Measurements from ENCODE around the gene EFTUD2.
"Not testable (repeated sequence)": the region's sequence is repeated elsewhere in the genome, so short reads cannot be mapped to it uniquely, and the experiment has no call there.

The EFTUD2 gene

DNA sequence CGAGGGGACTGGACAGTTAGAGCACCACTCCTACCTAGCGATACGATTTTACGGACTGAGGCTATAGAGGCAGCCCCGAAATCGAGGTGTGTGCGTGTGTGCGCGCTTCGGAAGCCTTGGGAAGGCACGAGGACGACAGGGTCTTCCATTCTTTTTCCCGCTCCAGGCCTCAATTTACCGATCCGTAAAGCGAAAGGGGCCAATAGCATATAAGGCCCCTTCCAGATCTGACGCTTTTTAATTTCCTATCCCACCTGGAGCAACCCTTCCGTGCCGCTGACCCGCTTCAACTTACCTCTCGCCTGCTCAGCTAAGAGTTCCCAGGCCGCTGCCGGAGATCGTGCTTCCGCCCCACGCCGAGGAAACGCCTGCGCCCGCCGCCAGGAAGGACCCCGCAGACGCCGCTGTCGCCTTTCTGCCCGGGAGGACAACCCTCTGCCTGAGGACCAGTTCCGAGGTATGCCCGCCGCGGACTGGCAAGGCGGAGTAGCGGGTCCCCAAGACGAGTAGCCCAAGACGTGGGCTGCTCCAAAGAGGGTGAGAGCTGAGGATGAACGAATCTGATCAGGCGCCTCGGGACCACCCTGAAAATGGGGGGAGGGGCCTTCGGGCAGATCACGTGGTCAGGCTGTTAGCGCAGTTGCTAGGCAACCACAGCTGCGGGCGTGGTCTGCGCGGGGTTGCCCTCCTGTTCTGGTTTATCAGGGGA lies at the start of gene EFTUD2:
TSS of gene EFTUD2 (minus strand) at position 372 of the 709 bp plus-strand sequence. CDS start 4,924 bp downstream, outside the sequence.
- peak; percentile 85 to 87 (median 86) for DNase-seq (ENCODE audit: low read depth in 3 of 3)

DNA sequence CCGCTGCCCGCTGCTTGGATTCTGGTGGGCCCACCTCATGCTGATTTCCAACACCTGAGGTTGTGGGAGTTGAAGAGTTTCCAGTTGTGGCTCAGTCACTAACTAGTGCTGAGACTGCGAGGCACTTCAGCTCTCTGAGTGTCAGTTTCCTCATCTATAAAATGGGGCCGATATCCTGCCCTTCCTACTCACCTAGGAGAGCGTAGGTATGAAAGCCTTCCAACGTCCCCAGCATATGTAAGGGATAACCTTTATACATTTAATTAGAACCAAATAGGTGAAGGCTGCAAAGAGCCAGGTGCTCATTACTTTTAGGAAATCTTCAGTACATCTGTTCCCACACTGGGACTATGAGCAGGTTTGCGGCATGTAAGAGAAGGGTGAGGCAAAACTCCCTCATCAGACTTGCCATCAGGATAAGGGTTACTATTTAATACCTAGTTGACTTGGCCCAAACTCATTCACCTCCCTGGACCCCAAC lies 49.1 kb upstream of the EFTUD2 start:
- DNase-seq (ENCODE audit: low read depth in 3 of 3), result no peak

- peak; percentile 70 to 78 (median 75) for DNase-seq (ENCODE audit: low read depth in 3 of 3)
Measured at GRCh38 chr17:44947461-44948314, 48.4 kb upstream of the EFTUD2 start, which contains the start of gene KIF18B. TSS of gene KIF18B (minus strand) at chr17:44947773. CDS start at chr17:44936344, 11,429 bp downstream.

- not testable (repeated sequence) for DNase-seq (ENCODE audit: low read depth in 3 of 3)
Measured at GRCh38 chr17:44945652-44946051, 46.4 kb upstream of the EFTUD2 start.

DNA sequence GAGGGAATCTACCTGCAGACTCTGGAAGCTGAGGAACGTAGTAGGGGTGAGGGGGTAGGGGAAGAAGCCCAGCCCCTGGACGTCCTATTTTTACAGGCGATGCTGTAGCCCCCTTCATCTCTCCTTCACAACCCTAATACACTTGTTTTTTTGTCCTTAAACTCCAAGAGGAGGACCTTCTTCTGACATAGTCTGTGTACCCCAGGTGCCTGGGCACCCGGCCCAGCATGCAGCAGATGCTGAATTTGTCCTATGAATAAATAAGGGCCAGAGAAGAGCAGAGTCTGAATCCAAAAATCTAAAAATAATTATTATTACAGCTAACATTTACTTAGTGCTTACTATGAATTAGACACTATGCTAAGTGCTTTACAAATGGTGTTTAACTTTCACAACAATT lies 43.2 kb upstream of the EFTUD2 start:
- no peak for DNase-seq (ENCODE audit: low read depth in 3 of 3)

GRCh38 chr17:44941712-44942331 lies 42.6 kb upstream of the EFTUD2 start:
- DNase-seq (ENCODE audit: low read depth in 3 of 3), result no peak

GRCh38 chr17:44940768-44941167 lies 41.5 kb upstream of the EFTUD2 start:
- DNase-seq (ENCODE audit: low read depth in 3 of 3), result no peak

DNA sequence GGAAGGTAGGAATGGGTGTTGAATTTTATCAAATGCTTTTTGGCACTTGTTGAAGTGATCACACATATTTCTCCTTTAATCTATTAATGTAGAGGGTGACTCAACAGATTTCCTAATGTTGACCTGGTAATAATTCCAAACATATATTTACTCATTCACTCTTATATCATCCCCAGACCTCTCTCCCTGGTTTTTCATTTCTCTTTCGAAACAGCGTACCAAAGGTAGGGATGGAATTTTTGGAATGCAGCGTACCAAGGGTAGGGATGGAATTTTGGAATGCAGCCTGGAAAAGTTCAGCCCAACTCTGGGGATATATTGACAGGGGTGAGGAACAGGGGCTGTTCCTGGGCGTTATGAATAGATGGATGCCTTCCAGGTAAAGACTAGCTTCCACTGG lies 41.1 kb upstream of the EFTUD2 start:
- no peak for DNase-seq (ENCODE audit: low read depth in 3 of 3)

- DNase-seq (ENCODE audit: low read depth in 3 of 3), result no peak
Measured at GRCh38 chr17:44935116-44935515, 35.9 kb upstream of the EFTUD2 start.

- no peak for DNase-seq (ENCODE audit: low read depth in 3 of 3)
Measured at GRCh38 chr17:44934745-44935105, 35.5 kb upstream of the EFTUD2 start.

GRCh38 chr17:44933824-44934744 lies 34.8 kb upstream of the EFTUD2 start:
- no peak for DNase-seq (ENCODE audit: low read depth in 3 of 3)

GRCh38 chr17:44932787-44933097 lies 33.5 kb upstream of the EFTUD2 start:
- no peak for DNase-seq (ENCODE audit: low read depth in 3 of 3)

DNA sequence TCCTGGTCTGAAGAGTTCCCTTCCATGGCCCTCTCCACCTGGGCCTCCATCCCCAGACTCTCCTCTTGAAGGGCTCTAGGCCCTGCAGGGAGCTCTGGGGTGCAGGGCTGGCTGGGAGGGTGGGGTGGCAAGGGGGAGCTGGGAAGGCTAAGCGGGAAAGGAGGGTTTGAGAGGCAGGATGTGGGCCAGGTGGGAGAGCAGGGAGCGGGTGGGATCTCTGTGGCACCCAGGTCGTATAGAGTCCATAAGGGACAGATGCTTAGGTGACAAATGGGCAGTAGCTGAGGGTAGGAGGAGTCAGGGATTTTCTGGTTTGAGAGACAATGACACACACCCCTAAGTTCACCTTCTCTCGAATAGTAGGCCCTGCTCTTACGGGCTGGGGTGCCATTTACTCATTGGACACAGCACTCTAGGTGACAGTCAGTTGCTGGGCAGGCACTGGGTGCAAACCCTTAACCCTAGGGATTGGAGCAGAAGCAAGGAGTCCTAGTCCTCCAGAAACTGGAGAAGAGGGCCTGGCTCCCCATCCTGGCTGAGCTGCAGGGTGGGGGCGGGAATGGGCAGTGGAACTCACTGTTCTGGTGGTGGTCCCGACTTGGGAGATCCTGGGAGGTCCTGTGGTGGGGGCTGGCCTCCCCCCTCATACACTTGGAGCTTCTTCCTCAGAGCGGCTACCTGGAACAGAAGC lies 33.0 kb upstream of the EFTUD2 start:
- DNase-seq (ENCODE audit: low read depth in 3 of 3), result no peak

GRCh38 chr17:44931376-44931775 lies 32.1 kb upstream of the EFTUD2 start:
- no peak for DNase-seq (ENCODE audit: low read depth in 3 of 3)

GRCh38 chr17:44930667-44931066 lies 31.4 kb upstream of the EFTUD2 start:
- no peak for DNase-seq (ENCODE audit: low read depth in 3 of 3)

DNA sequence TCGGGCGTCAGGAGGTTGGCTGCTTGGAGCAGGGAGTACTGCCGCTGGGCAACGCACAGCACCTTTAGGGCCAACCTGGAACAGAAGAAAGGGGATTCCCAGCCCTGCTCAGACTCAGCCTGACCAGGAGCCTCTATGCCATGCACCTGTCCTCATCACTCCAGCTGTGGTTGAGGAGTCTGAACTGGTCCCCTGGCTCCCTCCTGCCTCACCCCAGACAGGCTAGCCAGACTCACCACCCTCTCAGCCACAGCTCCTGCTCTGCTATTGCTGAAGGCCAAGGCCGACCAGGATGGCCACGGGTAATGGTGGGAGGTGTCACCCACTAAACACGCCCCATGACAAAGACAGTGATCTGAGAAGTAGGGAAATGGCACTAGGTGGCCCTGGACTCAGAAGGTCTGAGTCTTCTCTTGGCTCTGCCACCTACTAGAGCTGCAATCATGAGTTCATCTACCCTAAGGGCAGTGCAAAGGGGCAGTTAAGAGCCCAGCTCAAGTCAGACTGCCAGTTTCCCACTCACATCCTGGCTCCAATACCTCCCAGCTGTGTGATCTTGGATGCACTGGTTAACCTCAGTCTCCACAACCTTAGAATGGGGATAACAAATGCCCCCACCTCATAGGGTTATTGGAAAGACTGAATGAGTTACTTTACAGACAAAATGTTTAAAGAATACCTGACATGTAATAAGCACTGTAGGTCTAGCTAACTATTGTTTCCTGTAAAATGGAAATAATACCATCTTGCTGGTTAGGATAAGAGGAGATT lies 29.9 kb upstream of the EFTUD2 start:
- DNase-seq (ENCODE audit: low read depth in 3 of 3), result no peak

GRCh38 chr17:44928136-44928535 lies 28.9 kb upstream of the EFTUD2 start:
- DNase-seq (ENCODE audit: low read depth in 3 of 3), result no peak

DNA sequence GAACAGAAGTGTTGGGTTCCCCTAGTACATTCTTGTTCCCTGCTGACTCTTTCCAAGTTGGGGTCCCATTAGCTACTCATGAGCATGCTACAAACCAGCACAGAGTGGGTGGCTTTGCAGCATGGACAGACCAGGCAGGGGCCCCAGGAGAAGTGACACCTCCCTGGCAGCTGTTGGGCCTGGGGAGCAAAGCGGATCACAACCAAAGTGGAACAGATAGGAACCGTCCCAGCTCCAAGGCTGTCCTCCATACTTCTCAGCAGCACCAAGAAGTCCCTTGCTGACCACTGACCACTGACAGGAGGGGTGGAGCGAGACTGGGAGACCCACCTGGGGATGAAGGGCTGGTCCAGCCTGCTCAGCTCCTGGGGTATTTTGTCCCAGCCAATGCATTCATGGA lies 28.5 kb upstream of the EFTUD2 start:
- DNase-seq (ENCODE audit: low read depth in 3 of 3), result no peak

GRCh38 chr17:44926821-44927525 lies 27.7 kb upstream of the EFTUD2 start:
- no peak for DNase-seq (ENCODE audit: low read depth in 3 of 3)

Data from stimulated activated CD4-positive, alpha-beta T cell treated with anti-CD3 and anti-CD28 coated beads, TNF-alpha, amount 100 ng/mL, for 4 hours (primary cell).